Stimulated activated CD4-positive, alpha-beta T cell treated with anti-CD3 and anti-CD28 coated beads, Interleukin-1b, Interleukin-23, amount 100 ng/mL, for 4 hours (primary cell): ENCODE results near the gene C17orf100.
A peak's percentile ranks its signal among the peaks of the same experiment; 100 is the strongest.

Experiments used
- DNase-seq, 2 donors: peaks; one replicate each; pipeline ENCODE4 v3.0.0-alpha.2; 2020; ENCODE audit warnings: low read depth in 2 of 2

C17orf100 gene

DNA sequence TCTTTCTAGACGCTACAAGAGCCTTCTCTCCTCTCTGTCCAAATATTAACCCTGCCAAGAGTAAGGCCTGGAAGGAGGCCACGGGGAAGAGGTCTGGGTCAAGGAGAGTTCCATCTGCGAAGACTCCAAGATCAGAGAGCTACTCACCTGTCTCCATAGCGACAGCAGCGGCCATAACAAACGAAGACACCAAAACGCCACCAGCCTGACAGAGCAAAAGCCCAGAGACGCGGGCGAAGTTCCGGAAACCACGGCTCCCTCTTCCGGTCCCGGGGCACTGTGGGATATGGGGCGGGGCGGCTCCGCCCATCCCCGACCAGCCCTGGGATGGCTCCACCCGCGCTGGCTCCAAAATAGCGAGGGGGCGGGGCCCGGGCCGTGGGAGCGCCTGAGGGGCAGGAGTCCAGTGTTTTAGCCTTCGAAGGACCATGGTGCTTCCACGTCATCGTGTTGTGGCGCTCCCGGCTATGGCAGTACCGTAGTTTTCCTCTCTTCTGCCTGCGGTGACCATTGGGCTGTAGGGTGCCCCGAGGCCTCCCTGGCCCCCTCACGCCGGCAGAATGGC, at the start of gene C17orf100, which contains the start of gene MED31:
Gene C17orf100, plus strand, starts transcription at position 409 of the 565 bp plus-strand sequence. Its CDS starts 152 bp downstream, at position 561.
Gene MED31, minus strand, starts transcription at position 252 of the 565 bp plus-strand sequence. Its CDS starts 77 bp downstream, at position 175.
- peak; percentile 88 to 93 for DNase-seq

GRCh38 chr17:6602141-6602540, 49.4 kb upstream of the C17orf100 start:
- no peak for DNase-seq

GRCh38 chr17:6603744-6604325, 47.7 kb upstream of the C17orf100 start:
- DNase-seq: no peak

DNA sequence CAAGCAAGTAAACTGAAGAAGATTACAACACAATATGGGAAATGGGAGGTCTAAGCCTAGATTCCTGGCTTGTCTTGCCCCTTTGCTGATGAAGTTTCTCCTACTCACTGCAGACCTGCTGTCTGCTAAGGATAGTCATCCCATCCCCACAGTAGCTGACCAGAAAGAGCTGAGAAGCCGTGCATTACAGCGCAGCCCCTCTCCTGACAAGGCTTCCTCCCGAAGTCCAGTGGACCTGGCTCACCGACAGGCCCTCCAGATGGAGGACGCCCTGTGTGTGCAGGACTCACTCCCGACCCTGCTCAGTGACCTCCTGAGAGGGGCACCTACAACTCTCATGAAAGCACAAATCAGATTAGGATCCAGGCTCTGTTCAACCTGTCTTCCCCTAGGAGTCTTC, 46.4 kb upstream of the C17orf100 start:
- DNase-seq: no peak

- DNase-seq: no peak
These were observed 43.2 kb upstream of the C17orf100 start for GRCh38 chr17:6608321-6608720.

- no peak for DNase-seq
These were observed 41.6 kb upstream of the C17orf100 start for GRCh38 chr17:6610011-6610410.

DNA sequence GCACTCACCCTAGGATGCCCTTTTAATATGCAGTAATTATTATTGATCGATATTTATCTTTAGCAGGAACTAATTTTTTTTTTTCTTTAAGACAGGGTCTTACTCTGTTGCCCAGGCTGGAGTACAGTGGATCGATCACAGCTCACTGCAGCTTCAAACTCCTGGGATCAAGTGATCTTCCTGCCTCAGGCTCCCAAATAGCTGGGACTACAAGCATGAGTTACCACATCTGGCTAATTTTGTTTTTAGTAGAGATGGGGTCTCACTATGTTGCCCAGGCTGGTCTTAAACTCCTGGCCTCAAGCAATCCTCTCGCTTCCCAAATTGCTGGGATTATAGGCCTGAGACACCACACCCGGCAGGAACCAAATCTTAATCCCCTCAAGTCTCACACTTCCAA, 40.3 kb upstream of the C17orf100 start:
- no peak for DNase-seq

GRCh38 chr17:6623941-6624340, 27.6 kb upstream of the C17orf100 start:
- DNase-seq: no peak

GRCh38 chr17:6626616-6627015, 24.9 kb upstream of the C17orf100 start:
- no peak for DNase-seq

GRCh38 chr17:6627019-6627418, 24.5 kb upstream of the C17orf100 start:
- no peak for DNase-seq

DNA sequence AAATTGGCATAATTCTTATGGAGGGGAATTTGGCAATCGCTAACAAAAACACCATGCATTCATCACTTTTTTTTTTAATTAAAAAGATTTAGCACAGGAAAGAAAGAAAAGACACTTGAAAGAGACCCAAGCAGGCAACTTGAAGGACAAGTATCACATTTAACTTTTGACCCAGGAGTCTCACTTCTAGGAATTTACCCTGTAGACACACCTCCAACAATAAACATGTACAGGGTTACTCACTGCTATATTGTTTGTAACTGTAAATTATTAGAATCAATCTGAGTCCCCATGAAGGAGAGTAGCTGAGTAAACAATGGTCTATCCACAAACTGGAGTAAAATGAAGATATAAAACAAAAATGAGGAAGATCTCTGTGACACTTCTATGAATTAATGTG, 21.2 kb upstream of the C17orf100 start:
- no peak for DNase-seq

DNA sequence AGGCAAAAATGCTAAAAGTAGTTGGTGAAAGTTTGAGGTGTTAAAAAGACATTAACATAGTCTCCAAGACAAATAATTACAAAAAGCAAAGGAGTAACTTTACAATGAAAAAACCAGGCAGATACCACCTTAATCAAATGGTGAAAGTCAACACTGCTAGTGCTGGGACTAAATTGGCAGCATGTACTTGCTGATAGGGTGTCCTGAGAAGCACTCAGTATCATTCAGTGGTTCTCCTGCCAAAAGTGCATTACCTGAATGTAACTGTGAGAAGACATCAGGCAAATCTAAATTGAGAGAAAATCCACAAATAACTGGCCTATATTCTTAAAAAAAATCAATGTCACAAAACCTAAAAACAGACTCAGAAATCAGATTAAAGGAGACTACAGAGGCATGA, 19.0 kb upstream of the C17orf100 start:
- no peak for DNase-seq

- no peak for DNase-seq
These were observed 18.3 kb upstream of the C17orf100 start for GRCh38 chr17:6633263-6633662.

GRCh38 chr17:6636105-6636504, 15.5 kb upstream of the C17orf100 start:
- DNase-seq: no peak

GRCh38 chr17:6636616-6637457, 14.7 kb upstream of the C17orf100 start:
- no peak for DNase-seq

DNA sequence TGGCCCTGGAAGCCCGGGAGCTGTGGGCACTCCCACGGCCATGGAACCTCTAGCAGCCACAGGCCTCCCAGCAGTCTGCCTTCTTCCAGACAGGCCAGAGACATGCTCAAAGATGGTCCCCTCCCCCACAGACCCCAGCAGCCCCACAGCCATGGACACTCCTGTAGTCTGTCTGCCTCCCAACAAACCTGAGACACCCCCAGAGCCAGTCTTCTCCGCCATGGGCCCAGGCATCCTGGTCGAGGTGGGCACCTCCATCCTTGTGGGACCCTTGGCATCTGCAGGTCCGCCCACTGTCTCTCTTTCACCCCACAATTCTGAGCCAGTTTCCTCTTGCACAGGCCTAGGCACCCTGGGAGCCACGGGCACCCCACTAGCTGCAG, 14.1 kb upstream of the C17orf100 start:
- no peak for DNase-seq

DNA sequence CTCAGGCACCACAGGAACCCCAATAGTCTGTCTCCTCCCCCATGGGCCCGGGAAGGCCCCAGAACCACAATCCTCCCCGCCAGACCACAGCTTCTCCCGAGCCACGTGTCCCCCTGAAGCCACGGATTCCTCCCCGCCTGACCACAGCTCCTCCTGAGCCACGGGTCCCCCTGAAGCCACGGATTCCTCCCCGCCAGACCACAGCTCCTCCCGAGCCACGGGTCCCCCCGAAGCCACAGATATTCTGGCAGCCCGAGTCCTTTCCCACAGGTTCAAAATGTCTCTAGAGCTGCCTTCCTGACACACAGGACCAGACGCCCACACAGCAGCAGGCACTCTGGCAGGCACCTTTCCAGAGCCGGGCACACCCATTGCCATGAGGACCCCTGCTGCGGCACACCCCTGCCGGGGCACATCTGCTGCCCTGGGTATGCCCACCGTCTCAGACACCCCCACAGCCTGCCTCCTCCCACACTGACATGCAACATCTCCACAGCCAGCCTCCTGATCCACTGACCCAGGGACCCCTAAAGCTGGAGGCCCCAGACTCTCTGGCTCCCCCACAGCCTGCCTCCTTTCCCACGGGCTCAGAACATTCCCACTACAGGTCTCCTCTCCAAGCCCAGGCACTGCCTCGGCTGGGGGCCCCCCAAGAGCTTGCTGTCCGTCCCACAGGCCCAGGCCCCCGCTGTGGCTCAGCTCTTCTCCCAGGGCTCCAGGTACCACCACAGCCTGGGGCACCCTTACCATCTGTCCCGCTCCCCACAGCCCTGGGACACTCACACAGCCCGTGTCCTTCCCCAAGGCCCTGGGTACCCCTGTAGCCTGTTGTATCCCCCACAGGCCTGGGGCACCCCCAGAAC, 13.3 kb upstream of the C17orf100 start:
- no peak for DNase-seq

DNA sequence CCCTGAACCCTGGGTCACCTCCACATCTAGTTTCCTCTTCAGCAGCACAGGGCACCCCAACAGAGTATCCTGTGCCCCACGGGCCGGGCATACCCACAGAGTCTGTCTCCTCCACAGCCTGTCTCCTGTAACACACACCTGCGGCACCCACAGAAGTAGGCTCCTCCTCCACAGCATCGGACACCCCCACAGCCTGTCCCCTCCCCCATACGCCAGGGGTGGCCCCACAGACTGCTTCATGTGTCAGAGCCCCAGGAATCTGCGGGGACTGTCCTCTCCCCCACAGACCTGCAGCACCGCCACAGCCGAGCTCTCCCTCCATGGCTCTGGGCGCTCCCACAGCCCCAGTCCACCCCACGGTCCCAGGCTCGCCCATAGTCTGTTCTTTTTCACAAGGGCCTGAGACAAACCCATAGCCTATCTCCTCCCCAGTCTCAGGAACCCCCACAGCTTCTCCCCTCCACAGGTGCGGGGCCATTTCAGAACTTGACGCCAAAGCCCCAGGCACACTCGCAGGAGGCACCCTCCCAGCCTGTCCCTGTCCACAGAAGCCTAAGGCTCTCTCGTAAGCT, 12.5 kb upstream of the C17orf100 start:
- no peak for DNase-seq

DNA sequence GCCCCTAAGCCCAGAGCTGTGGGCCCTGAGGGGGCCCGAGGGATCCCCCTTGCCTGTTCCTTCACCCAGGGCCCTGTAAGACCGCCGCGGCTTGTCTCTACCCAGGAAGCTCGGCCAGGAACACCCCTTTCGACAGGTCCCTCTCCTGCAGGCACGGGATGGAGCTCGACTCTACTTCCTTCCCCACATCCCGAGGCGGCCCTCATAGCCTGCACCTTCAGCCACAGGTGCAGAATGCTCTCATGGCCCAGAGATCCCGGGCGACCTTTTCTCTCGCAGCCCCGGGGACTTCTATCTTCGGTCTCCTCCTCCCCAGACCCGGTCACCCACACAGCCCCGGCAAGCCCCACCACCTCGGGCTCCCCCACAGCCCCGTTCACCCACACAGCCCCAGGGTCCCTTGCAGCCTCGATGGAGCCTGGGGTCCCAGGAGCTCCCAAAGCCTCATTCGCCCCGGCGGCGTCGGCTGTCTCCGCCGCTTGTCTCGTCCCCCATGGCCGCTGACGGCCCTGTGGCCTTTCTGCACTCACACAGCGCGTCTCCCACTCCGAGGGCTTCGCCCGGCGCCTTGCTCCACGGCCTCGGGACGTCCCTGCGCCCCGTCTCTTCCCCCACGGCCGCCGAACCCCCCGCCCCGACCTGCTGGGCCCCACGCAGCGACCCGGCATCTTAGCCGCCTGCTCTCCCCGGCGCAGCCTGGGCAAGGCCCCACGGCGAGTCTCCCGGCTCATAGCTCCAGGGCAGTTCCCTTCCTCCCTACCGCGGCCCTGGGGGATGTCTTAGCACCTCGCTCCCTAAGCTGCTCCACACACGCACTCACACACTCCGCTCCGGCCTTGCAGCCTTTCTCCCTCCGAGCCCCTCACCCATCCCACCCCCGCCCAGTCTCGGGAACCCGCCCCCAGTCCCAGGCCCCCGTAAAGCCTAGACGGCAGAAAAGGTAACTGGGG, 11.7 kb upstream of the C17orf100 start:
- DNase-seq: no peak

- peak; percentile 80 to 90 for DNase-seq
These were observed 10.9 kb upstream of the C17orf100 start, which contains the start of the genes KIAA0753 and TXNDC17 for GRCh38 chr17:6640536-6641246. Gene KIAA0753 (minus strand): TSS chr17:6640711. CDS start chr17:6635103, 5,608 bp downstream. Gene TXNDC17 (plus strand): TSS chr17:6641060. CDS start chr17:6641083, 23 bp downstream.
